Uterus (tissue), 4 donors: Measurements from ENCODE around the gene FAM174C. TPM values are rescaled to one million over a fixed set of nuclear protein-coding genes. Genes with fewer than 3 reads are reported as not detected.

Experiments
- DNase-seq, 2 donors: peaks; one replicate each; pipeline ENCODE4 v3.0.0-alpha.2; 2019 to 2020
- H3K27ac ChIP-seq, 2 donors: fragments of 200-600 bp; sonication (generic); 1 replicate in 1 of 2; 2 replicates in 1 of 2; pipeline ENCODE4 v1.5.1; 2016 to 2018
- H3K27me3 ChIP-seq, 2 donors: fragments of 200-600 bp; sonication (generic); one replicate each; pipeline ENCODE4 v1.5.1; 2018 to 2019; ENCODE audit warnings: control low read depth in 1 of 2
- H3K36me3 ChIP-seq, 2 donors: fragments of 200-600 bp; sonication (generic); one replicate each; pipeline ENCODE4 v1.5.1; 2019; ENCODE audit warnings: control low read depth in 1 of 2
- H3K4me1 ChIP-seq, 2 donors: fragments of 200-600 bp; sonication (generic); one replicate each; pipeline ENCODE4 v1.5.1; 2018 to 2019; ENCODE audit warnings: control low read depth in 1 of 2
- H3K4me3 ChIP-seq, 2 donors: fragments of 200-600 bp; sonication (generic); 1 replicate in 1 of 2; 2 replicates in 1 of 2; pipeline ENCODE4 v1.5.1; 2018 to 2019; ENCODE audit warnings: mild to moderate bottlenecking in 1 of 2
- H3K9me3 ChIP-seq, 2 donors: fragments of 200-600 bp; sonication (generic); one replicate each; pipeline ENCODE4 v1.5.1; 2019; ENCODE audit warnings: control low read depth in 1 of 2
- POLR2A ChIP-seq, 2 donors: fragments of 450-650 bp; IDR thresholded peaks; one replicate each; pipeline ENCODE4 v1.6.1; 2016; ENCODE audit warnings: antibody characterized with exemption in 2 of 2, mild to moderate bottlenecking in 1 of 2, moderate library complexity in 1 of 2
- intact Hi-C: fragments of 100-400 bp; cut with DNase I; formaldehyde crosslinking; loops from one replicate; pipeline ENCODE4 v1.15.1; 2023; ENCODE audit warnings: low total_unique reads
- total RNA-seq, 4 donors: library from RNA; depleted of rRNA in 3 of 4; stranded (reverse); fragments of >200 nt in 3 of 4; gene quantifications; one replicate each; pipeline versions ENCODE4 v1.1.0 to v1.2.4, GENCODE V29; 2014 to 2023
- TF ChIP-seq, protein P1 (sequence below), 4 experiments: fragments of 200-600 bp in 2 of 4; fragments of 450-650 bp in 2 of 4; sonication (generic) in 2 of 4; IDR thresholded peaks; one replicate each; pipeline ENCODE4 v1.5.1; 2016 to 2019; ENCODE audit warnings: antibody characterized with exemption in 4 of 4, mild to moderate bottlenecking in 2 of 4, moderate library complexity in 1 of 4
- donor health status: DM: yes; HTN: yes; CAD: no.

FAM174C gene
- total RNA-seq, 4 donors from 2014 or later = 2.1 to 24.3 (median 7.1) TPM

DNA sequence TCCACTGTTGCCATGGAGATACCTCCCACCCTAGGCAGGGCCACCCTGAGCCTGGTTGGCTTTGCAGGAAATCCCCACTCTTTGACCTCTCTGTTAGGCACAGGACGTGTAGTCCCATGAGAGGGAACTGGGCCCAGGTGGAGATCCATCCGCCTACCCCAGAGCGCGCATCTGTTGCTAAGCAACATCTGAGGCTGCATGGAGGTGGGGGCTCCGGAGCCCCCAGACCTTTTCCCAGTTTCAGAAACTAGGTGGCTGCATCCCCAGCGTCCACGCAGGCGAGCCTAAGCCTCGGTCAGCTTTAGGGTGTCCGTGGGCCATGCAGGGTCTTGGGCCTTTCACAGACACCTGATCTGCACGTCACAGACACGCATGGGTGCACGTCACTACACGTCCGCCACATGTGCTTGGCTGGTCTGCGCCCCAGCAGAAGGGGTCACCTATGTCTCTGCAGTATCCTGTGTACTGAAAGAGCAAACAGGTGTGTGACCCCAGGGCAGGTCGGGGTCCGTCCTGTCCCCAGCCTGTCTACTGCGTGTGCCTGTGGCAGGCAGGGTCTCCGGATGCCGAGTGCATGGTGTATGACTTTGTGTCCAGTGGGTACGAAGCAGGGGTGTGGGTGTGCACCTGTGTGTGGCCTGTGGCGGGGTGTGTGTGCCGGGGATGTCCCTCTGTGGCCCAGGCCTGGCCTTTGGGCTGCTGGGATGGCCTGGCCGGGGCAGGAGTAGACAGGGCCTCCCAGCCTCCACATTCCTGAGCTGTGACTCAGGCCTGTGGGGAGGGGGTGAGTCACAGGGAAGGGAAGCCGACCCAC is 10.3 kb upstream of the FAM174C start:
- H3K27ac ChIP-seq = peak overlapping the region; percentile 90 to 91
- TF ChIP-seq, protein P1, sequence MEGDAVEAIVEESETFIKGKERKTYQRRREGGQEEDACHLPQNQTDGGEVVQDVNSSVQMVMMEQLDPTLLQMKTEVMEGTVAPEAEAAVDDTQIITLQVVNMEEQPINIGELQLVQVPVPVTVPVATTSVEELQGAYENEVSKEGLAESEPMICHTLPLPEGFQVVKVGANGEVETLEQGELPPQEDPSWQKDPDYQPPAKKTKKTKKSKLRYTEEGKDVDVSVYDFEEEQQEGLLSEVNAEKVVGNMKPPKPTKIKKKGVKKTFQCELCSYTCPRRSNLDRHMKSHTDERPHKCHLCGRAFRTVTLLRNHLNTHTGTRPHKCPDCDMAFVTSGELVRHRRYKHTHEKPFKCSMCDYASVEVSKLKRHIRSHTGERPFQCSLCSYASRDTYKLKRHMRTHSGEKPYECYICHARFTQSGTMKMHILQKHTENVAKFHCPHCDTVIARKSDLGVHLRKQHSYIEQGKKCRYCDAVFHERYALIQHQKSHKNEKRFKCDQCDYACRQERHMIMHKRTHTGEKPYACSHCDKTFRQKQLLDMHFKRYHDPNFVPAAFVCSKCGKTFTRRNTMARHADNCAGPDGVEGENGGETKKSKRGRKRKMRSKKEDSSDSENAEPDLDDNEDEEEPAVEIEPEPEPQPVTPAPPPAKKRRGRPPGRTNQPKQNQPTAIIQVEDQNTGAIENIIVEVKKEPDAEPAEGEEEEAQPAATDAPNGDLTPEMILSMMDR (IDR thresholded peaks at IDR 0.05) = no peak
- no peak for TF ChIP-seq POLR2A (IDR thresholded peaks at IDR 0.05)
- intact Hi-C loops = no loop called here
- peaks cover 32 to 56% of the 10 kb centered on the region in 2 donors for H3K4me1 ChIP-seq
- no peak overlapping the region for H3K4me3 ChIP-seq
- no peaks in the 10 kb centered on the region for H3K9me3 ChIP-seq
- H3K36me3 ChIP-seq = no peaks in the 10 kb centered on the region
- DNase-seq = peak; percentile 85 to 88
- H3K27me3 ChIP-seq = no peaks in the 10 kb centered on the region

DNA sequence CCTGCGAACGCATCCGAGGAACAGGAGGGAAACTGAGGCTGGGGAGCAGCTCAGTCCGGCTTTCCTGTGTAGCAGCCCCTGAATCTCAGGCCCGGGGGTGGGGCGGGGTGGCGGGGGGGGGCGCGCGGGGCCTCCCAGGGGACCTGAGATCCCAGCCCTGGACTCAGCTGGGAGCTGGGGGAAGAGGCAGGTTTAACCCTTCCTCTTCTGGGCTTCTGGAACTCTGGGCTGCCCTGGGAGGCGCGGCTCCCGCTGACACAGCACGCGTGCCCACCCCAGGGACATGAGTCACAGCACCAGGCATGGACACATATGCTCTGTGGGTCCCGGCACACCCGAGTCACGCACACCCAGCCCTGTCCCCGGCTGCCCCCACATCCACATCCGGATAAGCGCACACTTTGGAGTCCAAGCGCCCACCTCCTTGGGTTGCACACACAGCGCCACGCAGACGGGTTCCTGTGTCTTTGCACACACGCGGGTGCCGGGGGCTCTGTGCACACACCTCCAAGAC is 9.7 kb upstream of the FAM174C start:
- H3K9me3 ChIP-seq = no peaks in the 10 kb centered on the region
- H3K27me3 ChIP-seq = no peaks in the 10 kb centered on the region
- H3K36me3 ChIP-seq = no peaks in the 10 kb centered on the region
- H3K4me3 ChIP-seq = peak overlapping the region; percentile 22 to 48
- peak; percentile 71 to 75 for DNase-seq
- TF ChIP-seq POLR2A (IDR thresholded peaks at IDR 0.05) = no peak
- TF ChIP-seq, protein P1 (IDR thresholded peaks at IDR 0.05) = no peak
- intact Hi-C loops = loop anchor here (1.0 kb wide), 1 partner anchor 21 kb away; no protein-coding TSS in a partner anchor
- H3K27ac ChIP-seq = peak overlapping the region; percentile 90 to 91
- H3K4me1 ChIP-seq = peaks cover 30 to 57% of the 10 kb centered on the region in 2 donors

DNA sequence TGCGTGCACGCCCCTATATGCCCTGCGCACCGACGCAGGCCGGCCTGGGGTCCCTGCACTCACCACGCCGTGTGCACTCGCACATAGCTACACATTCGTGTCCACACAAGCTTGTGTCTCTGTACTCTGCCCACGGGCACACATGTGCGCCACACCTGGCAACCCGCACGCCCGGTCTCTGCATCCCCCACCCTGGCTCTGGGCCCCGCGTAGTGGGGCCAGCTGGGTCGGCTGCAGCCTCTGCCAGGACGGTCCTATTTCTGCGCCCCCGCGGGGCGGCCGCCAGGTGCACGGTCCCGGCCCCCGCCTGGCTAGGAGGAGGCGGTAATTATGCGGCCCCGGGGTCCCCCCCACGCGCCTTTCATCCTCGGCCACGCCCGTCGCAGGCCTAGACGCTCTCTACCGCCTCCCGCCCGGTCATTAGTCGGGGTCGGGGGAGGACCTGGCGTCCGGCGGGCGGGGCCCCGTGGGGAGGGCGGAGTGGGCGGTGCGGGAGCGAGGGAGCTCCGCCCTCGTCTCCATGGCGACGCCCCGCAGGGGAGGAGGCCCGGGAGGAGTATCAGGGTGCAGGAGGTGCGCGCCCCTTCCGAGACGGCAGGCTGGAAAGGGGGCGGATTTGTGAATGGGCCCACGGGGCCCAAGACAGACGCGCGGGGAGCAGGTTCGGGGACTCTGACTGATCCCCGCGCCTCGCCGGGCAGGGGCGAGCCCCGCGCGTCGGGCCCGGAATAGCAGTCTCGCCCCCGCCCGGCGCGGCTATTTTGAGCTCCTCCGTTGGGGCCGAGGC is 9.0 kb upstream of the FAM174C start:
- DNase-seq = peak; percentile 86 to 92
- H3K4me3 ChIP-seq = peak overlapping the region; percentile 22 to 48
- H3K9me3 ChIP-seq = no peaks in the 10 kb centered on the region
- H3K27me3 ChIP-seq = no peaks in the 10 kb centered on the region
- H3K27ac ChIP-seq = peak overlapping the region; percentile 90 to 91
- no peaks in the 10 kb centered on the region for H3K36me3 ChIP-seq
- TF ChIP-seq, protein P1 (IDR thresholded peaks at IDR 0.05) = no peak
- TF ChIP-seq POLR2A (IDR thresholded peaks at IDR 0.05) = no peak
- intact Hi-C loops = loop anchor here (1.0 kb wide), 1 partner anchor 22 kb away; no protein-coding TSS in a partner anchor
- H3K4me1 ChIP-seq = peaks cover 36 to 59% of the 10 kb centered on the region in 2 donors

DNA sequence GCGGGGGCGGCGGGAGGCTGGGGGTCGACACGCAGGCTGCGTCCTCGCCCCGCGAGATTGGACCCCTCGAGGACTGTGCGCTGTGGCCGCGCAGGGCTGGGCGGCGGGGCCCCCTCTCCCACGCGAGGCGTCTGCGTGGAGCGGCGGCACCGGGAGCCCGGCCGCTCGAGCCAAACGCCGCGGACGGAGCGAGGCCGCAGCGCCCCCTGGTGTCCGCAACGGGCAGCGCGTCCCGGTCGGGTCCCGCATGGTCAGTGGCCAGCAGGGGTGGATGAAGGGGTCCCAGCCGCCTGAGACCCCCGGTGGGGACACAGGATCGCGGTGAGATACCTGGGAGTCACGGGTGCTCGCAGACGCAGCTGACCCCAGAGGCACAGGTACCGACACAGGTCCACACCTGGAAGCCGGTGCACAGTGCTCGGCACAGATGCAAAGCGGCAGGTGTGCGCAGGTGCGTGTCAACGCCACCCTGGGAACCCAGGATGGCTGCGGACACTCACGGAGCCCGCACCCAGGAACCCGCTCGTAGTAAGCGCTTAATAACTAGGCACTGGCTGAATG is 8.3 kb upstream of the FAM174C start:
- Histone ChIP-seq H3K4me3 (peak overlapping the region; percentile 22 to 48), H3K4me1 (peaks cover 41 to 59% of the 10 kb centered on the region in 2 donors), H3K27ac (peak overlapping the region; percentile 90 to 91), H3K27me3 (no peaks in the 10 kb centered on the region), H3K36me3 (no peaks in the 10 kb centered on the region), H3K9me3 (no peaks in the 10 kb centered on the region)
- peak in 1 of 2 donors; percentile 57 for TF ChIP-seq POLR2A (IDR thresholded peaks at IDR 0.05)
- TF ChIP-seq, protein P1 (IDR thresholded peaks at IDR 0.05) = peak; percentile 89 to 99 (median 99)
- DNase-seq = peak; percentile 68 to 86
- intact Hi-C loops = loop anchor here (1.0 kb wide), 1 partner anchor 23 kb away; no protein-coding TSS in a partner anchor
